ENCODE measurements around the gene ENO4. TPM values are rescaled to one million over a fixed set of nuclear protein-coding genes. Genes with fewer than 3 reads are reported as not detected.

Gene ENO4
- total and polyA plus RNA-seq, 7 donors = not detected

DNA sequence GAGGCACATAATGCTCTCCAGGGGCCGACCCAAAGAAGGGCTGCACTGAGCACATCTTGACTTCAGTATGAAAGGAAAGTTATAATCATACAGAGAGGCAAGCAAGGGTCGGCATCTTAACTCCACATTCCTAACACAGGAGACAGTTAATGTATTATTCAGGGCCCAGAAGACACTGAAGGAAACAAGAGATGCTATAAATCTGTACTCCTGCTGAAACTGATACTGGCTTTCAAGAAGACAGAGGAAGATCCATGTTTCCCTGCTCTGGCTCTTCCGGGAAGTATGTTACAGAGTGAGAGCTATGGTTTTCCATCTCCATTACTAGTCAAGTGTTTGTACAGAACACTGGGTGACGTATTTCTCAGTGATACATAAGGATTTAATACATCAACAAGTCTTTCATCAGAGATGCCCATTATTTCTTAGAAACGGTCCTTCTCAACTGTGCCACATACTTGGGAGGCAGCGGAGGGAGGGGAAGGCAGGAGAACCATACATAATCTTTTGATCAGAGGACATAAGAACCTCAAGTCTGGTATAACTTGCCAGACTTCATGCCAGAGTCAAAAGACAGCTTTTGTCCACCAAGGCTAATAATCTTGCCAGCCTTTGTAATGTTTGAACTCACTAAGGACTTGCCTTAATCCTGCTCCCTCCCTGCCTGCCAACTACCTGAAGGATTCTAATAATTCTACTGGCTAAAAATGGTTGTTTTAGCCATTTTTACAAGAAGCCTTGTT lies 58.1 kb downstream of the ENO4 start:
- TF ChIP-seq, protein P1, sequence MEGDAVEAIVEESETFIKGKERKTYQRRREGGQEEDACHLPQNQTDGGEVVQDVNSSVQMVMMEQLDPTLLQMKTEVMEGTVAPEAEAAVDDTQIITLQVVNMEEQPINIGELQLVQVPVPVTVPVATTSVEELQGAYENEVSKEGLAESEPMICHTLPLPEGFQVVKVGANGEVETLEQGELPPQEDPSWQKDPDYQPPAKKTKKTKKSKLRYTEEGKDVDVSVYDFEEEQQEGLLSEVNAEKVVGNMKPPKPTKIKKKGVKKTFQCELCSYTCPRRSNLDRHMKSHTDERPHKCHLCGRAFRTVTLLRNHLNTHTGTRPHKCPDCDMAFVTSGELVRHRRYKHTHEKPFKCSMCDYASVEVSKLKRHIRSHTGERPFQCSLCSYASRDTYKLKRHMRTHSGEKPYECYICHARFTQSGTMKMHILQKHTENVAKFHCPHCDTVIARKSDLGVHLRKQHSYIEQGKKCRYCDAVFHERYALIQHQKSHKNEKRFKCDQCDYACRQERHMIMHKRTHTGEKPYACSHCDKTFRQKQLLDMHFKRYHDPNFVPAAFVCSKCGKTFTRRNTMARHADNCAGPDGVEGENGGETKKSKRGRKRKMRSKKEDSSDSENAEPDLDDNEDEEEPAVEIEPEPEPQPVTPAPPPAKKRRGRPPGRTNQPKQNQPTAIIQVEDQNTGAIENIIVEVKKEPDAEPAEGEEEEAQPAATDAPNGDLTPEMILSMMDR (IDR thresholded peaks at IDR 0.05) = no peak
- Histone ChIP-seq H3K27ac (no peak overlapping the region), H3K27me3 (ENCODE audit: insufficient read depth in 3 of 3, low read length in 2 of 3) (no peaks in the 10 kb centered on the region), H3K4me1 (no peaks in the 10 kb centered on the region), H3K4me3 (no peak overlapping the region), H3K9me3 (no peaks in the 10 kb centered on the region), H3K36me3 (ENCODE audit: insufficient read depth in 1 of 2, low read depth in 1 of 2) (no peaks in the 10 kb centered on the region)
- 61 to 71% (median 66%) methylated on average over 6 of the region's 6 CpGs for WGBS, 3 donors
- DNase-seq (no peak), ATAC-seq (no peak)
- intact Hi-C loops (cut with DNase I) = no loop called here

- ATAC-seq (no peak), DNase-seq (no peak)
- Histone ChIP-seq H3K27me3 (ENCODE audit: insufficient read depth in 3 of 3, low read length in 2 of 3) (no peaks in the 10 kb centered on the region), H3K27ac (no peak overlapping the region), H3K4me3 (no peak overlapping the region), H3K36me3 (ENCODE audit: insufficient read depth in 1 of 2, low read depth in 1 of 2) (no peaks in the 10 kb centered on the region), H3K9me3 (no peaks in the 10 kb centered on the region), H3K4me1 (no peaks in the 10 kb centered on the region)
- intact Hi-C loops (cut with DNase I) = no loop called here
- WGBS, 3 donors = 69 to 81% (median 76%) methylated on average over 1 of the region's 1 CpG
- TF ChIP-seq, protein P1 (IDR thresholded peaks at IDR 0.05) = no peak
These were observed 60.0 kb downstream of the ENO4 start for GRCh38 chr10:116909307-116909706.

- WGBS, 3 donors = 59 to 72% (median 69%) methylated on average over 3 of the region's 3 CpGs
- Histone ChIP-seq H3K27me3 (ENCODE audit: insufficient read depth in 3 of 3, low read length in 2 of 3) (no peaks in the 10 kb centered on the region), H3K9me3 (no peaks in the 10 kb centered on the region), H3K4me1 (no peaks in the 10 kb centered on the region), H3K27ac (no peak overlapping the region), H3K36me3 (ENCODE audit: insufficient read depth in 1 of 2, low read depth in 1 of 2) (no peaks in the 10 kb centered on the region), H3K4me3 (no peak overlapping the region)
- TF ChIP-seq, protein P1 (IDR thresholded peaks at IDR 0.05) = no peak
- no peak for ATAC-seq
- no peak for DNase-seq
- intact Hi-C loops (cut with DNase I) = no loop called here
These were observed 61.6 kb downstream of the ENO4 start for GRCh38 chr10:116910910-116911309.

DNA sequence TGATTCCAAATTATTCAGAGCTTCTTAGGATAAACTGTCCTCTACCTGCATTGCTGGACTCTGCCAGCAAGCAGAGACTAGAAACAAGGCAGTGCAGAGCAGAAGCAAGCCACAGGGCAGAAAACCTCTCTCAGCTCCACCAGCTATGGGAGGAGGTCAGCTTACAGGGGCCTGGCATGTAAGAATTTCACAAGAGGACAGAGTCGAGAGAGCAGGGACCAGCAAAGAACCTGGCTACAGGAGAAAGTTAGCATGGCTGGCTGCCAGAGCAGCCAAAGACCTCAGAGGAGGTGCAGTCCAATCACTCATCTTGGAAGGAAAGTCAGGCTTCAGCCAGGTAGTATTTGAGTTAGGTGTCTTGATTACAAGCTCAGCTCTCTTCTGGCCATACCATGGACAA lies 62.9 kb downstream of the ENO4 start:
- ATAC-seq = no peak

More for the DNA sequence above, 62.9 kb downstream of the ENO4 start:
- Histone ChIP-seq H3K27ac (no peak overlapping the region), H3K4me1 (no peaks in the 10 kb centered on the region), H3K27me3 (ENCODE audit: insufficient read depth in 3 of 3, low read length in 2 of 3) (no peaks in the 10 kb centered on the region), H3K9me3 (no peaks in the 10 kb centered on the region), H3K36me3 (ENCODE audit: insufficient read depth in 1 of 2, low read depth in 1 of 2) (no peaks in the 10 kb centered on the region), H3K4me3 (no peak overlapping the region)
- intact Hi-C loops (cut with DNase I) = no loop called here
- WGBS, 3 donors = 17 to 65% (median 29%) methylated on average over 1 of the region's 1 CpG
- TF ChIP-seq, protein P1 (IDR thresholded peaks at IDR 0.05) = no peak
- no peak for DNase-seq

Measured in psoas muscle (tissue), 8 donors.